A673 (cell line): Measurements from ENCODE around the gene TFAP2D.

ENCODE experiments used
- CTCF ChIP-seq: fragments of 300-800, 200-600 bp; sonication (generic); conservative IDR thresholded peaks from 2 replicates; pipeline ENCODE4 v1.5.1; 2017; ENCODE audit warnings: low read depth, mild to moderate bottlenecking, antibody characterized with exemption, low read length, moderate library complexity, mixed read lengths
- EZH2 ChIP-seq: fragments of 200-600 bp; sonication (generic); IDR thresholded peaks from 2 replicates; pipeline ENCODE4 v1.6.1; 2017; ENCODE audit warnings: borderline replicate concordance, low read depth, mild to moderate bottlenecking, mixed read lengths, antibody characterized with exemption, low read length; ENCODE audit not compliant: poor library complexity, severe bottlenecking

GRCh38 chr6:50780382-50780781, 67.1 kb downstream of the TFAP2D start:
- TF ChIP-seq CTCF: no peak
- TF ChIP-seq EZH2: no peak
